B cell (primary cell): ENCODE measurements around the gene MCTP1. TPM values are rescaled to one million over a fixed set of nuclear protein-coding genes. Genes with fewer than 3 reads are reported as not detected.

Experiments
- ATAC-seq: fragments of 200-7000 bp; cut with Tn5 transposase; one replicate; pipeline ENCODE4 v1.10.0; 2021; ENCODE audit warnings: low read depth, mild to moderate bottlenecking, moderate number of reproducible peaks, moderate library complexity
- CTCF ChIA-PET: fragments of 350-600 bp; sonication (Branson Sonifier 250); formaldehyde crosslinking; loops from one replicate; lab custom pipeline; 2021; ENCODE audit warnings: antibody characterized with exemption, inconsistent platforms; lab: Charles Lee
- POLR2A ChIA-PET: fragments of 350-600 bp; sonication (Branson Sonifier 250); formaldehyde crosslinking; loops from one replicate; lab custom pipeline; 2021; ENCODE audit warnings: antibody characterized with exemption; lab: Charles Lee
- DNase-seq: peaks from one replicate; pipeline ENCODE4 v3.0.0; 2013
- H2AFZ ChIP-seq: 2 replicates; pipeline ENCODE4 v1.6.1; 2012; ENCODE audit warnings: mild to moderate bottlenecking, low read depth, low read length; ENCODE audit not compliant: insufficient read depth, poor library complexity, severe bottlenecking
- H3K27ac ChIP-seq, 2 donors: 1 replicate in 1 of 2; 2 replicates in 1 of 2; pipeline ENCODE4 v1.5.1; 2012 to 2013; ENCODE audit warnings: low read length in 2 of 2, mild to moderate bottlenecking in 2 of 2, moderate library complexity in 1 of 2
- H3K27me3 ChIP-seq, 4 experiments: fragments of 200-600 bp in 1 of 4; sonication (generic) in 1 of 4; replicated peaks in 1 of 4; 1 replicate in 2 of 4; 2 replicates in 2 of 4; pipeline versions ENCODE4 v1.6.1 to v1.7.0; 2013 to 2016; ENCODE audit warnings: low read length in 3 of 4, mild to moderate bottlenecking in 2 of 4, mixed read lengths in 1 of 4, moderate library complexity in 1 of 4; ENCODE audit not compliant: insufficient read depth in 4 of 4, control insufficient read depth in 3 of 4; ENCODE audit errors: control extremely low read depth in 1 of 4
- H3K36me3 ChIP-seq, 2 experiments: replicated peaks in 1 of 2; 1 replicate in 1 of 2; 2 replicates in 1 of 2; pipeline versions ENCODE4 v1.6.1 to v1.7.1; 2013; ENCODE audit warnings: low read length in 1 of 2; ENCODE audit not compliant: insufficient read depth in 2 of 2, control insufficient read depth in 1 of 2; ENCODE audit errors: control extremely low read depth in 1 of 2, extremely low read depth in 1 of 2
- H3K4me1 ChIP-seq, 2 donors: fragments of 200-600 bp in 1 of 2; sonication (generic) in 1 of 2; 1 replicate in 1 of 2; 2 replicates in 1 of 2; pipeline versions ENCODE4 v1.5.1 to v1.6.1; 2013 to 2017; ENCODE audit warnings: low read length in 2 of 2; ENCODE audit not compliant: control insufficient read depth in 2 of 2, insufficient read depth in 2 of 2
- H3K4me2 ChIP-seq: replicated peaks from 2 replicates; pipeline ENCODE3; 2012; ENCODE audit warnings: mild to moderate bottlenecking, low read depth, low read length; ENCODE audit not compliant: poor library complexity, severe bottlenecking
- H3K4me3 ChIP-seq, 5 experiments: fragments of 200-600 bp in 1 of 5; sonication (generic) in 1 of 5; 1 replicate in 3 of 5; 2 replicates in 2 of 5; pipeline versions ENCODE4 v1.5.1 to v1.7.0; 2011 to 2016; ENCODE audit warnings: low read length in 4 of 5, mild to moderate bottlenecking in 4 of 5, low read depth in 2 of 5, control low read depth in 1 of 5, moderate library complexity in 1 of 5; ENCODE audit not compliant: insufficient read depth in 1 of 5; ENCODE audit errors: control extremely low read depth in 1 of 5, extremely low read depth in 1 of 5
- H3K79me2 ChIP-seq: fragments of 200-600 bp; sonication (generic); one replicate; pipeline ENCODE4 v1.6.0; 2016; ENCODE audit warnings: low read length; ENCODE audit not compliant: control insufficient read depth, insufficient read depth
- H3K9ac ChIP-seq: fragments of 200-600 bp; sonication (generic); 2 replicates; pipeline ENCODE4 v1.6.1; 2017; ENCODE audit warnings: mild to moderate bottlenecking, low read length, moderate library complexity
- H3K9me3 ChIP-seq, 3 donors: one replicate each; pipeline versions ENCODE4 v1.6.1 to v1.7.1; 2013; ENCODE audit warnings: low read length in 2 of 3; ENCODE audit not compliant: control insufficient read depth in 2 of 3, insufficient read depth in 1 of 3; ENCODE audit errors: control extremely low read depth in 1 of 3
- H4K20me1 ChIP-seq: 2 replicates; pipeline ENCODE4 v1.6.0; 2012; ENCODE audit warnings: mild to moderate bottlenecking, low read length; ENCODE audit not compliant: insufficient read depth, control insufficient read depth, poor library complexity, severe bottlenecking
- H3K27ac Mint-ChIP-seq: one replicate; pipeline ENCODE4 v1.8.0; 2021; ENCODE audit warnings: mixed read lengths
- H3K27me3 Mint-ChIP-seq: one replicate; pipeline ENCODE4 v1.8.0; 2021; ENCODE audit warnings: mixed read lengths
- H3K4me1 Mint-ChIP-seq: one replicate; pipeline ENCODE4 v1.8.0; 2021; ENCODE audit warnings: mixed read lengths
- H3K4me3 Mint-ChIP-seq: one replicate; pipeline ENCODE4 v1.8.0; 2021; ENCODE audit warnings: mixed read lengths
- H3K9me3 Mint-ChIP-seq: one replicate; pipeline ENCODE4 v1.8.0; 2022; ENCODE audit warnings: mixed read lengths; ENCODE audit not compliant: insufficient read depth
- CTCF ChIP-seq: fragments of 200-600 bp; IDR thresholded peaks from one replicate; pipeline ENCODE4 v1.8.0; 2022; ENCODE audit warnings: antibody characterized with exemption, mild to moderate bottlenecking
- EZH2 ChIP-seq: IDR thresholded peaks from 2 replicates; pipeline ENCODE4 v1.6.1; 2012; ENCODE audit warnings: borderline replicate concordance, low read depth, mild to moderate bottlenecking, moderate library complexity, low read length; ENCODE audit not compliant: insufficient read depth, poor library complexity, severe bottlenecking
- WGBS: methylation state at CpG from one replicate; pipeline ENCODE4 v1.1.5; 2013; ENCODE audit warnings: missing lambda C conversion rate; ENCODE audit not compliant: insufficient coverage; 5-methylcytosine and 5-hydroxymethylcytosine counted together
- intact Hi-C: fragments of 100-400 bp; cut with micrococcal nuclease; formaldehyde crosslinking; loops from one replicate; pipeline ENCODE4 v1.10.0; 2022
- polyA plus RNA-seq: library from polyadenylated mRNA; depleted of rRNA; stranded (reverse); fragments of >200 nt; gene quantifications from 2 replicates; pipeline ENCODE4 v1.2.3, GENCODE V29; 2012
- total RNA-seq, 2 donors: library from RNA; stranded (reverse); fragments of 120-200 nt in 1 of 2; gene quantifications; 1 replicate in 1 of 2; 2 replicates in 1 of 2; pipeline versions ENCODE4 v1.2.3 to v1.2.4, GENCODE V29; 2013 to 2022

MCTP1 gene
- total and polyA plus RNA-seq, 2 donors (not counting 1 experiment from before 2014, with no cell fraction given) = 0.42 to 2.5 TPM

DNA sequence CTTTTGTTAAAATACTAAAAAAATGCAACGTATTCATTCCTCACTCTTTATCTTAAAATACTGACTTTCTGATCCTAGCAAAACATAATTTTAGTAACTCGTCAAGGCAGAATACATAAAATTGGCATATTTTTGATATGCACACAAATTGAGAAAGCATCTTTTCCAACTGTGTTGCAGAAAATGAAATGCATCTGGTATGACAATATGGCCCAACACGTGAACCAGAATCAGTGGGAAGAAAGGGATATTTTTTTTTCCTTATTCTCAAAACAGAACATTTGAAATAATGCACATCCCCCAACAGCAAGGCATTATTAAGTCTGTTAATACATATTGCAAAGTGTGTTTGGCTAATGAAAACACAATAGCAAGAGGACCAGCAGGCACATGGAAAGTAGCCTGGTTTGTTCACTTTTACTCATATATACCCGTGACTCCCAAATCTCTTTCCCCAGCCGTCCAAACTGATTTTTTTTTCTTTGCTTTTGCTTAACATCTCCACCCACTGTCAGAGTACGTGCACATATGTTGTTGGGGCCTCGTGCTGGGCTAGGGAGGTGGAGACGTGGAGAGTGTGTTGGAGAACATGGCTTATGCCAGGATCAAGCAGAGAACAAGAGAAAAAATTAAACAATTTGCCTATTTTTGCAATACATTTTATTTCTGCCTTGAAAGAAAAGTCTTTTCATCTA is 4.3 kb downstream of the MCTP1 start:
- peaks cover 0 to 3% (median 0%) of the 10 kb centered on the region in 3 donors for H3K9me3 ChIP-seq
- intact Hi-C loops = no loop called here
- no peak overlapping the region for H2AFZ ChIP-seq
- Mint-ChIP-seq H3K27ac (no peak overlapping the region), H3K4me3 (no peak overlapping the region), H3K9me3 (no peaks in the 10 kb centered on the region), H3K27me3 (peaks cover 43% of the 10 kb centered on the region), H3K4me1 (peaks cover 11% of the 10 kb centered on the region)
- whole genome bisulfite sequencing = no CpG with 5 or more reads among the region's 8 CpGs
- H3K9ac ChIP-seq = no peak overlapping the region
- peaks cover 18 to 22% of the 10 kb centered on the region in 2 donors for H3K4me1 ChIP-seq
- POLR2A ChIA-PET = no interaction called here
- H4K20me1 ChIP-seq = no peaks in the 10 kb centered on the region
- no peaks in the 10 kb centered on the region for H3K79me2 ChIP-seq
- no peak overlapping the region for H3K4me3 ChIP-seq
- no peaks in the 10 kb centered on the region for H3K36me3 ChIP-seq
- ATAC-seq = no peak
- peaks cover 2 to 38% (median 29%) of the 10 kb centered on the region in 4 experiments for H3K27me3 ChIP-seq
- no peak overlapping the region for H3K4me2 ChIP-seq
- CTCF ChIA-PET = no interaction called here
- TF ChIP-seq EZH2 (no peak), CTCF (no peak)
- no peak overlapping the region for H3K27ac ChIP-seq
- DNase-seq = no peak

DNA sequence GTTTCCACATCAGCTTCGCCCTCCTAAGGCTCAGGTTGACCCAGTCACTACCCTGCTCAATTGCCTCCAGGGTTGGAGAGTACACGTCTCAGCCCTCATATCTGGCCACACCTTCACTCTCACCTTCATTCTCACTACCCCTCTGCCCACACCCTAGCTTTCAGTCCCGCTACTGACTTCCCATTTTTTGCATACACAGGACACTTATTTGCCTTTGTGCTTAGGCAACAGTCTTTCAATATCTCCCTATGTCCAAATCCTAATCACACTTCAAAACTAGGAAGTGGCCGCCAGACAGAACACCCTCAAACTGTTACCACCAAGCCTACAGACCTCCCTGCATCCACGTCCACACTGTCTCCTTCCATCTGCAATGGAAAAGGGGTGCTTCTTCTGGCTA is 10.9 kb downstream of the MCTP1 start:
- no peak for ATAC-seq
- Histone ChIP-seq H3K9me3 (no peaks in the 10 kb centered on the region), H3K79me2 (no peaks in the 10 kb centered on the region), H3K4me2 (no peak overlapping the region), H3K27me3 (peaks cover 0 to 3% (median 0%) of the 10 kb centered on the region in 4 experiments), H3K27ac (no peak overlapping the region), H3K36me3 (no peaks in the 10 kb centered on the region), H2AFZ (no peak overlapping the region), H3K4me3 (no peak overlapping the region), H3K9ac (no peak overlapping the region), H4K20me1 (no peaks in the 10 kb centered on the region), H3K4me1 (no peaks in the 10 kb centered on the region)
- POLR2A ChIA-PET = no interaction called here
- whole genome bisulfite sequencing = 79% methylated on average over 4 of the region's 5 CpGs
- TF ChIP-seq EZH2 (no peak), CTCF (no peak)
- no peaks in the 10 kb centered on the region for H3K9me3 Mint-ChIP-seq
- no peaks in the 10 kb centered on the region for H3K4me1 Mint-ChIP-seq
- DNase-seq = no peak
- no peak overlapping the region for H3K27ac Mint-ChIP-seq
- peaks cover 16% of the 10 kb centered on the region for H3K27me3 Mint-ChIP-seq
- H3K4me3 Mint-ChIP-seq = no peak overlapping the region
- intact Hi-C loops = no loop called here
- CTCF ChIA-PET = no interaction called here
